Subcutaneous adipose tissue (tissue), 4 donors: ENCODE measurements around the gene ERC2. TPM values are rescaled to one million over a fixed set of nuclear protein-coding genes. Genes with fewer than 3 reads are reported as not detected.

ENCODE experiments used
- CTCF ChIP-seq: fragments of 450-650 bp; IDR thresholded peaks from one replicate; pipeline ENCODE4 v1.5.1; 2016; ENCODE audit warnings: low read depth, mild to moderate bottlenecking, control low read depth, antibody characterized with exemption, moderate library complexity
- total RNA-seq, 4 donors: library from RNA; depleted of rRNA; stranded (reverse); fragments of >200 nt; gene quantifications; one replicate each; pipeline ENCODE4 v1.1.0, GENCODE V29; 2016

ERC2 gene
- total RNA-seq, 4 donors from 2014 or later: 1.1 TPM; not detected in 3

- TF ChIP-seq CTCF: no peak
Observed at GRCh38 chr3:56001991-56002390, 466.3 kb downstream of the ERC2 start.

DNA sequence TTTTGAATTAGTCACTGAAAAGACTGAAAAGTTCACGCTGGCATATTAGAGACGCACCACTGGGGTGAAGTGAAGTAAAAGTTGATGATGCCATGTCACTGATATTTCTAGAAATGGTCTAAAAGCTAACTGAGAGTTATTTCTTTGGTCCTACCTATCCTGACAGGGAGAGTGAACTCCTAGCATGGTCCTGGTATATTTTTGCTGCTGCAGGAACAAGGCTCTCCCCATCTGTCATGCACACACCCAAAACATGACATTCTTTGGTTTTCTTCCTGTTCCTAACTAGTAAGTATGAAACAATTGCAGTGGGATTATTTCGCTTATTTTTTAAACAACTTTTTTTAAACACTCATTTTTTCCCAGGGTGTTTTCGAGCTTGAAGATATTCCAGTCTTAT is 466.7 kb downstream of the ERC2 start:
- TF ChIP-seq CTCF: no peak

DNA sequence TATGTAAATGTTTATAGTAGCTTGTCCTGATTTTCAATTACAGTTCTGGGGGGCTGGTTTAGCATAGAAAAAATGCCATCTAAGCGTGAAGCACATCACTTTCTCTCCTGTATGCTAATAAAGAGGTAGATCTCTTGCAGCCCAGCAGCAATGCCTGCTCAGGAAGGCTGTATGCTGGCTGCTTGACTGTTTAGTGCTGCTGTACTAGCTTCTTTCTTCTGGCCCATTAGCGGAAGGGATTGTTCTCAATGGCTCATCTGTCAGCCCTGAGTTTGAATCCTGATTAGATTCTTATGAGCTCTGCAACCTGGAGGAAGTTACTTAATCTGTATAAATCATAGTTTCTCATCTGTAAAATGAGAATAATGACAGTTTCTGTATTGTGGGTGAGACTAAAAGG is 478.9 kb downstream of the ERC2 start:
- no peak for TF ChIP-seq CTCF

- no peak for TF ChIP-seq CTCF
Observed at GRCh38 chr3:55988905-55989304, 479.4 kb downstream of the ERC2 start.

DNA sequence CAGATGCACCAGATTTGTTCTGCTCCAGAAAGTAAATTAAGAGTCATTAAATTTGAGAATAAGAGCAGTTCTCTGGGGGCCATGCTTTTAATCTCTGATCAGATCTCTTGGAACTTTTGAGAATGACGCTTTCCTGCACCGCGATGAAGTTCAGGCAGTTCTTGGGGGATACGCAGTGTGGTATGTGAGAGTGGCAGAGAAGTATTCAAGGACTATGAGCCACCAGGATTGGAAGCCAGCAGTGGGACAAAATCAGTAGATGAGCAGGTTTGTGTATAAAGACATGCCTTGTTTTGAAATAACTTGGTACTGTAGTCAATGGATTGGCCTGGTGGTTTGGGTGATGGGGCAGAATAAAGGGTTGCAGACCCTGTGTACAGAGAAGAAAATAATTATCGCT is 483.6 kb downstream of the ERC2 start:
- no peak for TF ChIP-seq CTCF

- TF ChIP-seq CTCF: no peak
Observed at GRCh38 chr3:55978953-55979352, 489.3 kb downstream of the ERC2 start.

DNA sequence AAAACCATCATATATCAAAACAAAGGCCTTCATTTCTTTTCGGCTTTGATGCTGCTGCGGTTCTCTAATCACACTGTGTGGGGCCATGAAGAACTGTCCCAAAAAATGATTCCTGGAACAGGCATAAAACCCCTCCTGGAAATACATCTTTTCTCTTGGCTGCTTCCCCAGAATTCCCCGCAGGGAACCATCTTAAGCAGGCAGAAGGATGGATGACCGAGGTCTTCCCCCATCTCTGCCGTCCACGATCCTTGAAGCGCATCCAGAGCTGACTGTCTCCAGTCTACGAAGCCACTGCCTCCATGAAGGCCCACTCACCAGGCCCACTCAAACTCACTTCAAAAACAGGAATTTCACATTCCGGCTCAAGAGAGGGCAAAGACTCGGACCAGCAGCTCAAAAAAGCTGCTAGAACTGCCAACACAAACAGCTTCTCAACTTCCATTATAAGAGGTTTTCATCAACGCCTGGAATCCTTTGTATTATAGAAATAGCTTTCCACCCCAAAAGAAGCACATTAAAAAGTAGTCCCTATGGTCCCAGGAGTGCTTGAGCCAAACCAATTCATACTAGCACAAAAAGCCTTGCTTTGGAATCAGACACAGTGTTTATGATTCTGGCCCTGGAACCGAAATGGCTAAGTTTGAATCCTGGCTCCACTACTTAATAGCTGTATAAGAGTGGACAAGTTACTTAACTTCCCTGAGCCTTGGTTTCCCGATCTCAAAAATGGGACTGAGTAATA is 493.7 kb downstream of the ERC2 start:
- TF ChIP-seq CTCF: no peak
